Glomerular endothelial cell (primary cell): ENCODE measurements around the gene ATG10. TPM values are rescaled to one million over a fixed set of nuclear protein-coding genes. Genes with fewer than 3 reads are reported as not detected.
"Not testable (repeated sequence)": the region's sequence is repeated elsewhere in the genome, so short reads cannot be mapped to it uniquely, and the experiment has no call there.

Experiments
- DNase-seq: peaks from one replicate; pipeline ENCODE4 v3.0.0-alpha.2; 2011; ENCODE audit warnings: low read depth, low spot score; ENCODE audit errors: extremely low read depth
- total RNA-seq: library from RNA; depleted of rRNA; stranded (reverse); fragments of >200 nt; gene quantifications from 2 replicates; pipeline ENCODE4 v1.2.3, GENCODE V29; 2015

The ATG10 gene
- total RNA-seq, 1 donor from 2014 or later, result 4.6 TPM

- no peak for DNase-seq
Measured at GRCh38 chr5:82211855-82212572, 240.2 kb downstream of the ATG10 start.

GRCh38 chr5:82217917-82218316, 246.1 kb downstream of the ATG10 start:
- DNase-seq, result no peak

GRCh38 chr5:82218374-82219156, 246.7 kb downstream of the ATG10 start:
- DNase-seq, result no peak

- DNase-seq, result no peak
Measured at GRCh38 chr5:82221020-82221419, 249.2 kb downstream of the ATG10 start.

GRCh38 chr5:82222597-82223574, 251.1 kb downstream of the ATG10 start:
- no peak for DNase-seq

- peak; percentile 20 for DNase-seq
Measured at GRCh38 chr5:82225525-82226172, 253.8 kb downstream of the ATG10 start.

- no peak for DNase-seq
Measured at GRCh38 chr5:82234885-82235284, 263.1 kb downstream of the ATG10 start.

- no peak for DNase-seq
Measured at GRCh38 chr5:82244151-82244550, 272.3 kb downstream of the ATG10 start.

GRCh38 chr5:82244854-82245635, 273.2 kb downstream of the ATG10 start:
- DNase-seq, result no peak

GRCh38 chr5:82246960-82247574, 275.2 kb downstream of the ATG10 start:
- DNase-seq, result no peak

- no peak for DNase-seq
Measured at GRCh38 chr5:82252744-82253143, 280.9 kb downstream of the ATG10 start.

GRCh38 chr5:82255844-82256243, 284.0 kb downstream of the ATG10 start:
- DNase-seq, result no peak

GRCh38 chr5:82257247-82257646, 285.4 kb downstream of the ATG10 start:
- DNase-seq, result no peak

GRCh38 chr5:82257729-82258128, 285.9 kb downstream of the ATG10 start:
- DNase-seq, result no peak

- no peak for DNase-seq
Measured at GRCh38 chr5:82259172-82259800, 287.5 kb downstream of the ATG10 start.

GRCh38 chr5:82265047-82265446, 293.2 kb downstream of the ATG10 start:
- DNase-seq, result no peak

- DNase-seq, result not testable (repeated sequence)
Measured at GRCh38 chr5:82267297-82267933, 295.6 kb downstream of the ATG10 start.

- DNase-seq, result peak; percentile 55
Measured at GRCh38 chr5:82269363-82269762, 297.5 kb downstream of the ATG10 start.
